CD4-positive, CD25-positive, alpha-beta regulatory T cell (primary cell): ENCODE results near the gene CRAMP1. TPM values are rescaled to one million over a fixed set of nuclear protein-coding genes. Genes with fewer than 3 reads are reported as not detected.

ENCODE experiments used
- ATAC-seq, 2 donors: fragments of 150-1000 bp; cut with Tn5 transposase; one replicate each; pipeline ENCODE4 v1.10.0; 2021; ENCODE audit warnings: low read depth in 2 of 2, moderate number of reproducible peaks in 2 of 2, moderate library complexity in 1 of 2
- DNase-seq, 3 donors: peaks; one replicate each; pipeline versions ENCODE4 v3.0.0 to v3.0.0-alpha.2; 2012 to 2022; ENCODE audit warnings: mixed read lengths in 1 of 3
- H3K27ac ChIP-seq: one replicate; pipeline ENCODE4 v1.7.0; 2013; ENCODE audit warnings: mild to moderate bottlenecking, low read length; ENCODE audit not compliant: insufficient read depth, poor library complexity, severe bottlenecking
- H3K27me3 ChIP-seq: one replicate; pipeline ENCODE4 v1.7.0; 2013; ENCODE audit warnings: low read length; ENCODE audit not compliant: control insufficient read depth, insufficient read depth
- H3K36me3 ChIP-seq: one replicate; pipeline ENCODE4 v1.7.0; 2013; ENCODE audit warnings: mild to moderate bottlenecking, low read length, moderate library complexity; ENCODE audit not compliant: control insufficient read depth, insufficient read depth
- H3K4me1 ChIP-seq: 2 replicates; pipeline ENCODE4 v1.7.0; 2013; ENCODE audit warnings: mild to moderate bottlenecking, low read length; ENCODE audit not compliant: insufficient read depth, control insufficient read depth, poor library complexity, severe bottlenecking
- H3K4me3 ChIP-seq: one replicate; pipeline ENCODE4 v1.7.0; 2013; ENCODE audit warnings: low read depth, mild to moderate bottlenecking, low read length, moderate library complexity
- H3K9me3 ChIP-seq, 2 experiments: 1 replicate in 1 of 2; 2 replicates in 1 of 2; pipeline ENCODE4 v1.7.0; 2013; ENCODE audit warnings: low read length in 2 of 2, mild to moderate bottlenecking in 1 of 2, moderate library complexity in 1 of 2; ENCODE audit not compliant: control insufficient read depth in 2 of 2
- H3K27ac Mint-ChIP-seq, 3 donors: one replicate each; pipeline ENCODE4 v1.8.0; 2020 to 2022; ENCODE audit warnings: mild to moderate bottlenecking in 3 of 3, mixed read lengths in 3 of 3, moderate library complexity in 2 of 3
- H3K27me3 Mint-ChIP-seq: one replicate; pipeline ENCODE4 v1.8.0; 2022; ENCODE audit warnings: mild to moderate bottlenecking, mixed read lengths
- H3K36me3 Mint-ChIP-seq: one replicate; pipeline ENCODE4 v1.8.0; 2020; ENCODE audit warnings: mixed read lengths
- H3K4me1 Mint-ChIP-seq, 4 donors: one replicate each; pipeline ENCODE4 v1.8.0; 2020 to 2022; ENCODE audit warnings: mixed read lengths in 4 of 4, mild to moderate bottlenecking in 1 of 4
- H3K4me3 Mint-ChIP-seq, 4 donors: one replicate each; pipeline ENCODE4 v1.8.0; 2020 to 2022; ENCODE audit warnings: mild to moderate bottlenecking in 4 of 4, mixed read lengths in 4 of 4, moderate library complexity in 3 of 4
- H3K9me3 Mint-ChIP-seq, 7 donors: one replicate each; pipeline ENCODE4 v1.8.0; 2020 to 2022; ENCODE audit warnings: mixed read lengths in 7 of 7, mild to moderate bottlenecking in 3 of 7, moderate library complexity in 2 of 7
- polyA plus RNA-seq, 4 donors: library from polyadenylated mRNA; unstranded; fragments of 300-500 nt; fragmentation: Illumina TruSeq; gene quantifications; one replicate each; pipeline ENCODE4 v1.2.3, GENCODE V29; 2021
- total RNA-seq: library from RNA; stranded (reverse); gene quantifications from one replicate; pipeline ENCODE4 v1.2.3, GENCODE V29; 2022

CRAMP1 gene
- total and polyA plus RNA-seq, 5 donors from 2014 or later, result 0.49 to 30.5 (median 1.3) TPM

- Histone ChIP-seq H3K27me3 (no peaks in the 10 kb centered on the region), H3K4me3 (no peak overlapping the region), H3K36me3 (no peaks in the 10 kb centered on the region), H3K27ac (no peak overlapping the region), H3K9me3 (no peaks in the 10 kb centered on the region), H3K4me1 (no peaks in the 10 kb centered on the region)
- no peak overlapping the region for H3K4me3 Mint-ChIP-seq
- no peaks in the 10 kb centered on the region for H3K4me1 Mint-ChIP-seq
- H3K9me3 Mint-ChIP-seq, result no peaks in the 10 kb centered on the region
- H3K27me3 Mint-ChIP-seq, result no peaks in the 10 kb centered on the region
- DNase-seq, result no peak
- no peak overlapping the region for H3K27ac Mint-ChIP-seq
- no peak for ATAC-seq
- no peaks in the 10 kb centered on the region for H3K36me3 Mint-ChIP-seq
These were observed 38.9 kb upstream of the CRAMP1 start for GRCh38 chr16:1573301-1573700.

GRCh38 chr16:1575578-1575977 is 36.6 kb upstream of the CRAMP1 start:
- no peaks in the 10 kb centered on the region for H3K4me1 ChIP-seq
- H3K27me3 ChIP-seq, result no peaks in the 10 kb centered on the region
- Mint-ChIP-seq H3K36me3 (no peaks in the 10 kb centered on the region), H3K4me1 (peaks cover 0 to 2% (median 0%) of the 10 kb centered on the region in 4 donors), H3K27me3 (no peaks in the 10 kb centered on the region), H3K9me3 (no peaks in the 10 kb centered on the region), H3K4me3 (no peak overlapping the region), H3K27ac (no peak overlapping the region)
- H3K36me3 ChIP-seq, result no peaks in the 10 kb centered on the region
- H3K9me3 ChIP-seq, result no peaks in the 10 kb centered on the region
- no peak overlapping the region for H3K4me3 ChIP-seq
- no peak overlapping the region for H3K27ac ChIP-seq
- DNase-seq (no peak), ATAC-seq (no peak)

- DNase-seq (no peak), ATAC-seq (no peak)
- Histone ChIP-seq H3K27ac (no peak overlapping the region), H3K4me1 (no peaks in the 10 kb centered on the region), H3K4me3 (no peak overlapping the region), H3K27me3 (no peaks in the 10 kb centered on the region), H3K36me3 (no peaks in the 10 kb centered on the region), H3K9me3 (no peaks in the 10 kb centered on the region)
- Mint-ChIP-seq H3K36me3 (no peaks in the 10 kb centered on the region), H3K27me3 (no peaks in the 10 kb centered on the region), H3K4me3 (no peak overlapping the region), H3K27ac (no peak overlapping the region), H3K4me1 (peaks cover 0 to 2% (median 0%) of the 10 kb centered on the region in 4 donors), H3K9me3 (no peaks in the 10 kb centered on the region)
These were observed 32.9 kb upstream of the CRAMP1 start for GRCh38 chr16:1579214-1579613.

- Mint-ChIP-seq H3K4me1 (peaks cover 0 to 2% (median 0%) of the 10 kb centered on the region in 4 donors), H3K27ac (no peak overlapping the region), H3K27me3 (no peaks in the 10 kb centered on the region), H3K9me3 (no peaks in the 10 kb centered on the region), H3K36me3 (no peaks in the 10 kb centered on the region), H3K4me3 (no peak overlapping the region)
- no peaks in the 10 kb centered on the region for H3K27me3 ChIP-seq
- ATAC-seq (no peak), DNase-seq (no peak)
- H3K27ac ChIP-seq, result no peak overlapping the region
- no peaks in the 10 kb centered on the region for H3K9me3 ChIP-seq
- H3K4me3 ChIP-seq, result no peak overlapping the region
- no peaks in the 10 kb centered on the region for H3K4me1 ChIP-seq
- H3K36me3 ChIP-seq, result no peaks in the 10 kb centered on the region
These were observed 31.9 kb upstream of the CRAMP1 start for GRCh38 chr16:1580256-1580655.

GRCh38 chr16:1580956-1581355 is 31.2 kb upstream of the CRAMP1 start:
- no peak overlapping the region for H3K27ac Mint-ChIP-seq
- DNase-seq, result no peak
- no peak overlapping the region for H3K4me3 Mint-ChIP-seq
- Histone ChIP-seq H3K36me3 (no peaks in the 10 kb centered on the region), H3K4me1 (no peaks in the 10 kb centered on the region), H3K9me3 (no peaks in the 10 kb centered on the region), H3K27ac (no peak overlapping the region), H3K4me3 (no peak overlapping the region), H3K27me3 (no peaks in the 10 kb centered on the region)
- H3K4me1 Mint-ChIP-seq, result peaks cover 0 to 2% (median 0%) of the 10 kb centered on the region in 4 donors
- no peaks in the 10 kb centered on the region for H3K9me3 Mint-ChIP-seq
- H3K27me3 Mint-ChIP-seq, result no peaks in the 10 kb centered on the region
- ATAC-seq, result no peak
- no peaks in the 10 kb centered on the region for H3K36me3 Mint-ChIP-seq

- H3K27me3 ChIP-seq, result no peaks in the 10 kb centered on the region
- H3K27ac ChIP-seq, result no peak overlapping the region
- ATAC-seq (no peak), DNase-seq (no peak)
- H3K9me3 ChIP-seq, result no peaks in the 10 kb centered on the region
- Mint-ChIP-seq H3K9me3 (no peaks in the 10 kb centered on the region), H3K27me3 (no peaks in the 10 kb centered on the region), H3K36me3 (no peaks in the 10 kb centered on the region), H3K27ac (peak overlapping the region in 1 of 3 donors; percentile 75), H3K4me1 (peaks cover 0 to 2% (median 0%) of the 10 kb centered on the region in 4 donors), H3K4me3 (no peak overlapping the region)
- no peak overlapping the region for H3K4me3 ChIP-seq
- no peaks in the 10 kb centered on the region for H3K36me3 ChIP-seq
- H3K4me1 ChIP-seq, result no peaks in the 10 kb centered on the region
These were observed 30.4 kb upstream of the CRAMP1 start for GRCh38 chr16:1581804-1582203.

- Histone ChIP-seq H3K27me3 (no peaks in the 10 kb centered on the region), H3K9me3 (no peaks in the 10 kb centered on the region), H3K36me3 (no peaks in the 10 kb centered on the region), H3K4me3 (no peak overlapping the region), H3K4me1 (no peaks in the 10 kb centered on the region), H3K27ac (no peak overlapping the region)
- ATAC-seq, result no peak
- no peak overlapping the region for H3K27ac Mint-ChIP-seq
- no peak overlapping the region for H3K4me3 Mint-ChIP-seq
- no peaks in the 10 kb centered on the region for H3K36me3 Mint-ChIP-seq
- H3K27me3 Mint-ChIP-seq, result no peaks in the 10 kb centered on the region
- H3K9me3 Mint-ChIP-seq, result no peaks in the 10 kb centered on the region
- DNase-seq, result no peak
- peaks cover 0 to 2% (median 0%) of the 10 kb centered on the region in 4 donors for H3K4me1 Mint-ChIP-seq
These were observed 29.0 kb upstream of the CRAMP1 start for GRCh38 chr16:1583180-1583579.

- Histone ChIP-seq H3K27ac (no peak overlapping the region), H3K4me1 (no peaks in the 10 kb centered on the region), H3K4me3 (no peak overlapping the region), H3K27me3 (no peaks in the 10 kb centered on the region), H3K9me3 (no peaks in the 10 kb centered on the region), H3K36me3 (no peaks in the 10 kb centered on the region)
- H3K27me3 Mint-ChIP-seq, result peaks cover 5% of the 10 kb centered on the region
- H3K27ac Mint-ChIP-seq, result no peak overlapping the region
- no peaks in the 10 kb centered on the region for H3K36me3 Mint-ChIP-seq
- H3K4me3 Mint-ChIP-seq, result no peak overlapping the region
- no peaks in the 10 kb centered on the region for H3K9me3 Mint-ChIP-seq
- no peak for DNase-seq
- H3K4me1 Mint-ChIP-seq, result peaks cover 0 to 2% (median 0%) of the 10 kb centered on the region in 4 donors
- no peak for ATAC-seq
These were observed 27.2 kb upstream of the CRAMP1 start for GRCh38 chr16:1584926-1585484.
